IPS DF 4.7 (cell line): ENCODE data around the gene HPS1.

ENCODE experiments used
- DNase-seq: peaks from one replicate; pipeline ENCODE4 v3.0.0-alpha.2; 2013; ENCODE audit warnings: low spot score; ENCODE audit errors: extremely low read depth

The HPS1 gene

GRCh38 chr10:98446661-98447221 lies at the start of gene HPS1:
Gene HPS1, minus strand, starts transcription at chr10:98446935. Its CDS starts 3,695 bp downstream, at chr10:98443240.
- no peak for DNase-seq

GRCh38 chr10:98492763-98493162 lies 46.0 kb upstream of the HPS1 start:
- no peak for DNase-seq

- no peak for DNase-seq
Observed at GRCh38 chr10:98489561-98490481, 43.1 kb upstream of the HPS1 start.

- DNase-seq: no peak
Observed at GRCh38 chr10:98488669-98489430, 42.1 kb upstream of the HPS1 start.

- no peak for DNase-seq
Observed at GRCh38 chr10:98487649-98488048, 40.9 kb upstream of the HPS1 start.

DNA sequence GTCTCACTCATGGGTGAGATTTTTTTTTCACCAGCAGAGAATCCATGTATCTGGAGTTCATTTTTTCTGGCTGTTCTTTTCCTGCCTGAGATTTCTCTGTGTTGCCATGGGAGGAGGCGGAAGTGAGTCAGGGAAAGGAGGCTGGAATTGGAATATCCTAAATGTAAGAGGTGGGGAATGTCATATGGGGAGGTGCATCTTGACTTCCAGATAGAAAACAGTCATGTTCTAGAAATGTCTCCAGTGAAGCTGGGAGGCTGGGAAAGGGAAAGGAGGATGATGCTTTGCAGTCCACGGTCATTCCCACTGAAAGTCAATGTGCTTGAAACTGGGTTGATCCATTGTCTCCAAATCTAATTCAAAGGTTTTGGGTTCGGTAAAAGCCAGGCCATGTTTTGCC lies 39.7 kb upstream of the HPS1 start:
- no peak for DNase-seq

- no peak for DNase-seq
Observed at GRCh38 chr10:98485959-98486358, 39.2 kb upstream of the HPS1 start.

GRCh38 chr10:98483658-98484057 lies 36.9 kb upstream of the HPS1 start:
- no peak for DNase-seq

- no peak for DNase-seq
Observed at GRCh38 chr10:98482096-98482495, 35.4 kb upstream of the HPS1 start.

- DNase-seq: no peak
Observed at GRCh38 chr10:98481404-98481945, 34.7 kb upstream of the HPS1 start.

GRCh38 chr10:98478430-98479222 lies 31.9 kb upstream of the HPS1 start:
- no peak for DNase-seq

GRCh38 chr10:98477861-98478260 lies 31.1 kb upstream of the HPS1 start:
- DNase-seq: no peak

DNA sequence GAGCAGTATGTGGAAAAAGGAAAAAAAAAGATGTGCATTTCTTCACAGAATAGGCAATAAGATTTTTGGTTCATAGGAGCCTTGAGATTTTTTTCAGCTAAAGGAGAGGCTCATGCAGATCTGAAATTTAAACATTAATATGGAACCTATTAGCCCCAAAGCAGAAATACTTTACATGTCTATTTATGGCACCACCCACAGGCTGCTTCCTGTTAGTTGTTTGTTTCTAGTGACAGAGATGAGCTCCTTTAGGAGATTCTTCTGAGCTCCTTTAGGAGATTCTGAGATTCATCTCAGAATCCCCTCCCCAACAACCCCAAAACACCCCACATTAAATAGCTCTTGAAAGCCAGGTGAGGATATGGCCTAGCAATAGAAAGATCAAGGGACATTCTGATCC lies 27.9 kb upstream of the HPS1 start:
- DNase-seq: no peak

DNA sequence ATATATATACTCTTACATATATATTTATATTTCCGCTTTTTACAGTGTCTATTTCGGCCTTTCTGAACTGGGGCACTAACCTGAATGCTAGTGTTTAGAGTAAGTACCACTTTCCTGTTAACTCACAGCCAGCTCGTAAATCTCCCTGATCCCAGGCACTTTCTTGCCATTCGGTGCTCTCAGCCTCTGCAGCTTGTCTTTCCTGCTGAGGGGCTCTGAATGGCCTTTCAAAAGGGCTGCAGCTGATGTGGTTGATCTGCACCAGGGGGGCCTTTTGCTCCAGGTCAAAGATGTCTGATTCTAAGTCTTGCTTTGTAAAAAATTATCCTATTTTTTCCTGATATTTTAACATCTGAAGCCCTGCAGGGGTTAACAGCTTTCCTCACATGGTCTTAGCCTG lies 25.5 kb upstream of the HPS1 start:
- no peak for DNase-seq

GRCh38 chr10:98470850-98471249 lies 24.1 kb upstream of the HPS1 start:
- DNase-seq: no peak

DNA sequence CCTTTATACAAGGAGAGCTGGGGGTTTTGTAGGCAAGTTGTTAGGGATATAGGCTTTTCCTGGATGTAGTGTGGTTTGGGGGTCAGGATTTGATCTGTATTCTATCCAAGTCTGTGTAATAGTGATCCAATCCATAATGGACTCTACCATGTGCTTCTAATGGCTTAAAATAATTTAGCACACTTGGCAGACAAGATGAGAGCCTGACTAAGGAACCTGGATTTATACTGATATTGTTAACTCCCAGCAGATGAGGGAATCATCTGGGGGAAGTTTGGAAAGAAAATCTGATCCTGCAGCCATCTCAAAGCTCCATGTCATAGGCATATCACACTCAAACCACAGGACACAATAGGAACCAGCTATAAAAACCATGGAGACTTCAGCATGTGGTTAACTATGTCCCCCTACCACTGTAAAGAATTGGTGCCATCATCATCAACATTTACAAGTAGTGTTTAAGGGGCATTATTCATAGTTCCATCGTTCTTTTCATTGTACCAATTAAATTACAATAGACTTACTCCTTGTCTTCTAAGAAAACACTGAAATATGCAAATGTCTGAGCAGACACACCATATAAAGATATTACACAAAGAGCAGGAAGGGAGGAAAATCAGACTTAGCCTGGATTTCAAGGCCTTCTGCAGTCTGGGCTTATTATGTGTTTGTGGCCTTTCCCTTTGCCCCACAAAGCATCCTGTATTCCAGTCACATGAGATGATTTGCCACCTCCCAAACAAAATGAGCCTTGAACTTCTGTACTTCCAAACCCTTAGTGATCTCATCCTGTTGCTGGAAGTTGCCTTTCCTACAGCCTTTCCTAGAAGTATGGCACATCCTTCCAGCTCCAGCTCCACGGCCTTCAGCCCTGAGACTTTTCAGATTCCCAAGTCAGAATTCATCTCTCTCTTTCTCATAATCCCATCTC lies 22.5 kb upstream of the HPS1 start:
- DNase-seq: no peak

DNA sequence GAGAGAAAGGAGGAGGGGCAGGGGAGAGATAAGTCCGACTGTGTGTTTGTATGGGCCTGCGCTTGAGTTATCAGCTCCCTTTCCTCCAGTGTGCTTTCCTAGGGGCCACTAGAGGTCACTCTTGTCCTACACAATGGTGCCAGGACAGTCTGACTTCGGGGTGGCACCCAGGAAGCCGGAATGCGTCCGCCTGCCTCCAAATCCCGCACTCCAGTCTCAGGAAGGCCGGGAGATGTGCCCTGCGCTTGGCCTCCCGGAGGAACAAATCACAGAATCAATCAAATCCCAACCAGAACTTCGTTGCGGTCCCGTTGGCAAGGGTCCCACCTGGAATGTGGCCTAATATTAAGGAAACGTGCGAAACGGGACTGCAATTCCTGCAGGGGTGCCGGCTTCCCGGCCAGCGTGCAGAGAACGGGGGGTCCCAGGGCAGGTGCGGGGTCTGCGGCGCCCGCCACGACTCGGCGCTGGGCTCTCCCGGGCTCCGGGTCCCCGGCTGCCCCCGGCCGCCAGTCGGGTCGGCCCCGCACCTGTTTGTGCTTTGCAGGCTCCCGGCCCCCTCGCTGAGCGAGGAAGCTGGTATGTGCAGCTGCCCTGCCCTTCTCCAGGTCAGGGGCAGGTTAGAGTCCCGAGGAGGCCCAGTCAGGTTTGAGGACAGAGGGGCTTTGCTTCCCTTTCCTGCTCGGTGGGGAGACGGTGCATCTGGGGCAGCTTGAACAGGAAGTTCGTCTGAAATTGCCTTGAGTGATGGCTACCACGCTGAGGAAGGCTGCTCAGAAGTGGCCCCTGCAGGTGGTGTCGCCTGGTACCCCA lies 21.0 kb upstream of the HPS1 start:
- peak; percentile 53 for DNase-seq

- no peak for DNase-seq
Observed at GRCh38 chr10:98466861-98467505, 20.2 kb upstream of the HPS1 start.

- DNase-seq: no peak
Observed at GRCh38 chr10:98465866-98466265, 19.1 kb upstream of the HPS1 start.
